ENCODE results near the gene ADCY6. TPM values are rescaled to one million over a fixed set of nuclear protein-coding genes. Genes with fewer than 3 reads are reported as not detected.

The ADCY6 gene
- total RNA-seq, 1 donor from 2014 or later = 128 TPM

DNA sequence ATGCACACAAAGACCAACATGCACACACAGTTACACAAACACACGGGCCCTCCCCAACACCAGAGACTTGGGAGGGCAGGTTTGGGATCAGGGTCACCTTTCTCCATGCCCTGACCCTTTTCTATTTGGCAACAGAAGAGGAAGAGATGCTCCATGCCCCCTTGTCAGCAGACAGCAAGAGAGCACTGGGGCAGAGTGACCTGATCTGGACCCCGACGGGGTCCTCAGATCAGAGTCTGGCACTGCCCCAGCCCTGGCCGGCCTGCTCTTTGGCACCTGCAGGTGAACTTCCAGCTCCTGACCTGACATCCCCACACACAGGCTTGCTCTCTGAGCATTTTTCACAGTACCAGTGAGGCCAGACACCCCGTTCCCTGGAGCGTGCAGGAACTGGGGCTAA lies 21.4 kb downstream of the ADCY6 start:
- no peak overlapping the region for H3K27ac Mint-ChIP-seq
- H3K4me3 Mint-ChIP-seq (ENCODE audit: low read depth) = no peak overlapping the region
- DNase-seq (ENCODE audit: low spot score, unreplicated experiment) = no peak

DNA sequence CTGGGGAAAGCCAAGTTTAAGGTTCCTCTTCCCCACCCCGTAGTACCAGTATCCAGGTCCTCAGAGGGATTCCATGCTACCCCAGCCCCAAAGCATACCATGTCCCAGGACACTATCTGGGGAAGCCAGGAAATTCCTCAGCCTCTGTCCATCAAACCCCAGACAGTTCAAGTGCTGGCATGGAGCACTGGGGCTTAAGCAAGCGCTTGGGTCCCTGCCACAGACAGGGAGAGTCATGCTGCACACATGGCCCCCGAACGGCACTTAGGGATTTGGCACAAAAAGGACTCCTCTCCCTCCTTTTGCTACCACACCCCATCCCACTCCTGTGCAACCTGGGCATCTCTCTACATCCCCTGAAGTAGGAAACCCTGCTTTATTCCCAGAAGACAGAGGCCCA lies 21.8 kb downstream of the ADCY6 start:
- Mint-ChIP-seq H3K4me3 (ENCODE audit: low read depth) (no peak overlapping the region), H3K27me3 (no peaks in the 10 kb centered on the region), H3K27ac (no peak overlapping the region), H3K4me1 (ENCODE audit: low read depth) (no peaks in the 10 kb centered on the region), H3K36me3 (ENCODE audit: insufficient read depth) (peaks cover 23% of the 10 kb centered on the region), H3K9me3 (ENCODE audit: low read depth) (no peaks in the 10 kb centered on the region)
- no peak for DNase-seq (ENCODE audit: low spot score, unreplicated experiment)
- TF ChIP-seq, protein P1, sequence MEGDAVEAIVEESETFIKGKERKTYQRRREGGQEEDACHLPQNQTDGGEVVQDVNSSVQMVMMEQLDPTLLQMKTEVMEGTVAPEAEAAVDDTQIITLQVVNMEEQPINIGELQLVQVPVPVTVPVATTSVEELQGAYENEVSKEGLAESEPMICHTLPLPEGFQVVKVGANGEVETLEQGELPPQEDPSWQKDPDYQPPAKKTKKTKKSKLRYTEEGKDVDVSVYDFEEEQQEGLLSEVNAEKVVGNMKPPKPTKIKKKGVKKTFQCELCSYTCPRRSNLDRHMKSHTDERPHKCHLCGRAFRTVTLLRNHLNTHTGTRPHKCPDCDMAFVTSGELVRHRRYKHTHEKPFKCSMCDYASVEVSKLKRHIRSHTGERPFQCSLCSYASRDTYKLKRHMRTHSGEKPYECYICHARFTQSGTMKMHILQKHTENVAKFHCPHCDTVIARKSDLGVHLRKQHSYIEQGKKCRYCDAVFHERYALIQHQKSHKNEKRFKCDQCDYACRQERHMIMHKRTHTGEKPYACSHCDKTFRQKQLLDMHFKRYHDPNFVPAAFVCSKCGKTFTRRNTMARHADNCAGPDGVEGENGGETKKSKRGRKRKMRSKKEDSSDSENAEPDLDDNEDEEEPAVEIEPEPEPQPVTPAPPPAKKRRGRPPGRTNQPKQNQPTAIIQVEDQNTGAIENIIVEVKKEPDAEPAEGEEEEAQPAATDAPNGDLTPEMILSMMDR (IDR thresholded peaks at IDR 0.05; ENCODE audit: unreplicated experiment) = no peak

More for the DNA sequence above, 21.4 kb downstream of the ADCY6 start:
- H3K27me3 Mint-ChIP-seq = no peaks in the 10 kb centered on the region
- H3K4me1 Mint-ChIP-seq (ENCODE audit: low read depth) = no peaks in the 10 kb centered on the region
- H3K36me3 Mint-ChIP-seq (ENCODE audit: insufficient read depth) = peaks cover 23% of the 10 kb centered on the region
- no peaks in the 10 kb centered on the region for H3K9me3 Mint-ChIP-seq (ENCODE audit: low read depth)
- TF ChIP-seq, protein P1 (IDR thresholded peaks at IDR 0.05; ENCODE audit: unreplicated experiment) = no peak

DNA sequence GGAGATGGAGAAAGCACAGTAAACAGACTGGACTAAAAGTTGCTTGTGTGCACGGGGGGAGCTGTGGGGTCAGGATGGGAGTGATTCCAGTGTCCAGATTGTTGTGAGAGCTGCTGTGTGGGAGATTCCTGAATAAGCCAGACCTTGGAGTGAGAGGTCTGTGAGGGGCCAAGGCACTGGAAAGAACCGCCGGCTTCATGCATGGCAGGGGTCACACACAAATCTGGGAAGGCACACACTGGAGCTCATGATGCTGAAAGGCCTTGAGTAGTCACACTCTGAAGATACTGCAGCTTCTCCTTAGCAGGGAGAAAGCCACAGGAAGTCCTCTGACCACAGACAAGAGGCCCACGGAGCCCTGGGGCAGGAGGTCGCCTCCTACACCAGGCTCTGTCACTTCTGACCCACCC lies 23.1 kb downstream of the ADCY6 start:
- DNase-seq (ENCODE audit: low spot score, unreplicated experiment) = no peak
- Mint-ChIP-seq H3K27ac (peak overlapping the region; percentile 6), H3K36me3 (ENCODE audit: insufficient read depth) (peaks cover 16% of the 10 kb centered on the region), H3K4me3 (ENCODE audit: low read depth) (no peak overlapping the region), H3K9me3 (ENCODE audit: low read depth) (no peaks in the 10 kb centered on the region), H3K4me1 (ENCODE audit: low read depth) (no peaks in the 10 kb centered on the region), H3K27me3 (no peaks in the 10 kb centered on the region)
- TF ChIP-seq, protein P1 (IDR thresholded peaks at IDR 0.05; ENCODE audit: unreplicated experiment) = no peak

DNA sequence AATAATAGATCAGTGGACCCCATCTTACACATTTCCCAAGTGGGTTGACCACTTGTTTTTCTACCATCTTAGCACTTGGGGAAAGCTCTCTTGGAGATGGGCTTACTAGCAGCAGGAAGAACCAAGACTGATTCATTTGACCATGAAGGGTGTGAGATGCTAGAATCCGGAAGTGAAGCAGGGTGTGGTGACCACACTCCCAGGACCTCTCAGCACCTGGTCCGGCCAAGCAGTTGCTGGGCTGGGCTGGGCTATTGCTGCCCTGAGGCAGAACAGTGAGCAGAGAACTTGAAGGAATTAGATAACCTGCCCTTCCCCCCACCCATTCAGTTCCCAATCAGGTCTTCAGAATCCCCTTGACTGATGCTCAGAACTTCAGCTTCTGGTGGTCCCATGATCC lies 24.4 kb downstream of the ADCY6 start:
- Mint-ChIP-seq H3K4me1 (ENCODE audit: low read depth) (peaks cover under 1% of the 10 kb centered on the region), H3K4me3 (ENCODE audit: low read depth) (no peak overlapping the region), H3K36me3 (ENCODE audit: insufficient read depth) (peaks cover 14% of the 10 kb centered on the region), H3K27me3 (no peaks in the 10 kb centered on the region), H3K9me3 (ENCODE audit: low read depth) (no peaks in the 10 kb centered on the region), H3K27ac (no peak overlapping the region)
- DNase-seq (ENCODE audit: low spot score, unreplicated experiment) = no peak
- TF ChIP-seq, protein P1 (IDR thresholded peaks at IDR 0.05; ENCODE audit: unreplicated experiment) = no peak

DNA sequence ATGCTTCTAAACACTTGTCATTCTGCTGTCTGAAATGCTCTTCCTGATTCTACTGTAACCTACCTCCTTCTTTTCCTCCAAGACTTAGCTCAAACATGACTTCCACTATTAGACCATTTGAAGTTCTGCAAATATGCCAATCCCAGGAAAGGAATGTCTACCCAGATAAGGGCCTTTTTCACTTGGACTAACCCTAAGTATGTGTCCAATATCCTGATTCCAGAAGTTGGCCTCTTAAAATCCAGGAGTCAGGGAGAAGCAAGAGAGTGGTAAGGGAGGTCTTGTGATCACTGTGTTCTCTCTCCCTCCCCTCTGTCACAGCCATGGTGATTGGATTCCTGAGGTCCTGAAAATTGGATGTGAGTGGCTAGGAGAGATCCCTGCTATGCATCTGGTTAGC lies 30.2 kb downstream of the ADCY6 start:
- DNase-seq (ENCODE audit: low spot score, unreplicated experiment) = no peak
- Mint-ChIP-seq H3K9me3 (ENCODE audit: low read depth) (no peaks in the 10 kb centered on the region), H3K36me3 (ENCODE audit: insufficient read depth) (no peaks in the 10 kb centered on the region), H3K4me3 (ENCODE audit: low read depth) (no peak overlapping the region), H3K27ac (peak overlapping the region; percentile 76), H3K4me1 (ENCODE audit: low read depth) (peaks cover 9% of the 10 kb centered on the region), H3K27me3 (no peaks in the 10 kb centered on the region)
- TF ChIP-seq, protein P1 (IDR thresholded peaks at IDR 0.05; ENCODE audit: unreplicated experiment) = no peak
